ENCODE data around the gene KASH5.

The KASH5 gene

GRCh38 chr19:49348305-49349189, 39.5 kb upstream of the KASH5 start:
- Mint-ChIP-seq H3K4me1 (peaks cover 12% of the 10 kb centered on the region), H3K9me3 (no peaks in the 10 kb centered on the region), H3K27ac (ENCODE audit: low read depth) (no peak overlapping the region), H3K36me3 (ENCODE audit: insufficient read depth) (peaks cover 2% of the 10 kb centered on the region), H3K27me3 (peaks cover 30% of the 10 kb centered on the region), H3K4me3 (no peak overlapping the region)
- ATAC-seq (replicated peaks; ENCODE audit: extremely low read depth, poor library complexity, severe bottlenecking) (no peak), DNase-seq (ENCODE audit: low spot score in 2 of 2) (no peak)

- H3K4me1 Mint-ChIP-seq = peaks cover 10% of the 10 kb centered on the region
- H3K27me3 Mint-ChIP-seq = peaks cover 40% of the 10 kb centered on the region
- no peaks in the 10 kb centered on the region for H3K9me3 Mint-ChIP-seq
- no peak overlapping the region for H3K27ac Mint-ChIP-seq (ENCODE audit: low read depth)
- DNase-seq (ENCODE audit: low spot score in 2 of 2) (no peak), ATAC-seq (replicated peaks; ENCODE audit: extremely low read depth, poor library complexity, severe bottlenecking) (no peak)
- peaks cover 2% of the 10 kb centered on the region for H3K36me3 Mint-ChIP-seq (ENCODE audit: insufficient read depth)
- H3K4me3 Mint-ChIP-seq = no peak overlapping the region
Measured at GRCh38 chr19:49349567-49349966, 38.5 kb upstream of the KASH5 start.

GRCh38 chr19:49355909-49356353, 32.1 kb upstream of the KASH5 start:
- H3K9me3 Mint-ChIP-seq = no peaks in the 10 kb centered on the region
- H3K27me3 Mint-ChIP-seq = peaks cover 67% of the 10 kb centered on the region
- no peak overlapping the region for H3K4me3 Mint-ChIP-seq
- peaks cover 15% of the 10 kb centered on the region for H3K4me1 Mint-ChIP-seq
- H3K36me3 Mint-ChIP-seq (ENCODE audit: insufficient read depth) = peaks cover 1% of the 10 kb centered on the region
- no peak for DNase-seq (ENCODE audit: low spot score in 2 of 2)
- H3K27ac Mint-ChIP-seq (ENCODE audit: low read depth) = no peak overlapping the region
- no peak for ATAC-seq (replicated peaks; ENCODE audit: extremely low read depth, poor library complexity, severe bottlenecking)

DNA sequence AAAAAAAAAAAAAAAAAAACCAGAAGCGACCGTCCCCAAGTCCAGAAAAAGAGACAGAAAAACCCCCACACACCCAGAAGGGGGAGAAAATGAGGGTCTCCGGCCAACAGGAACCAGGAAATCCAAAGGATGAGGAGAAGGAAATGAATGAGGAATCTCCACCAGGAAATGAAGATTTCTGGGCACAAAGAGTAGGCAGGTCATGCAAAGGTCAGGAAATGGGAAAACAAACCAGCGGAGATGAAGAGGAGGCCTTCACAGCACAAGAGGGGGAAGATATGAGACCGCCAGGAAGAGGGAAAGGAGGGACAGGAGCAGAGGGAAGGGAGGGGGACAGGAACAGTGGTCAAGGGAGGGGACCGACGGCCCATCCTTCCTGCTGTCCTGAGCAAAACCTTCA, 31.7 kb upstream of the KASH5 start:
- H3K36me3 Mint-ChIP-seq (ENCODE audit: insufficient read depth) = peaks cover 3% of the 10 kb centered on the region
- no peak overlapping the region for H3K4me3 Mint-ChIP-seq
- DNase-seq (ENCODE audit: low spot score in 2 of 2) (no peak), ATAC-seq (replicated peaks; ENCODE audit: extremely low read depth, poor library complexity, severe bottlenecking) (no peak)
- H3K27ac Mint-ChIP-seq (ENCODE audit: low read depth) = no peak overlapping the region
- H3K4me1 Mint-ChIP-seq = peaks cover 15% of the 10 kb centered on the region
- peaks cover 62% of the 10 kb centered on the region for H3K27me3 Mint-ChIP-seq
- no peaks in the 10 kb centered on the region for H3K9me3 Mint-ChIP-seq

GRCh38 chr19:49357186-49357585, 30.9 kb upstream of the KASH5 start:
- ATAC-seq (replicated peaks; ENCODE audit: extremely low read depth, poor library complexity, severe bottlenecking) (no peak), DNase-seq (ENCODE audit: low spot score in 2 of 2) (no peak)
- H3K27me3 Mint-ChIP-seq = peaks cover 54% of the 10 kb centered on the region
- no peak overlapping the region for H3K27ac Mint-ChIP-seq (ENCODE audit: low read depth)
- H3K4me3 Mint-ChIP-seq = no peak overlapping the region
- H3K9me3 Mint-ChIP-seq = no peaks in the 10 kb centered on the region
- peaks cover 3% of the 10 kb centered on the region for H3K36me3 Mint-ChIP-seq (ENCODE audit: insufficient read depth)
- H3K4me1 Mint-ChIP-seq = peaks cover 15% of the 10 kb centered on the region

DNA sequence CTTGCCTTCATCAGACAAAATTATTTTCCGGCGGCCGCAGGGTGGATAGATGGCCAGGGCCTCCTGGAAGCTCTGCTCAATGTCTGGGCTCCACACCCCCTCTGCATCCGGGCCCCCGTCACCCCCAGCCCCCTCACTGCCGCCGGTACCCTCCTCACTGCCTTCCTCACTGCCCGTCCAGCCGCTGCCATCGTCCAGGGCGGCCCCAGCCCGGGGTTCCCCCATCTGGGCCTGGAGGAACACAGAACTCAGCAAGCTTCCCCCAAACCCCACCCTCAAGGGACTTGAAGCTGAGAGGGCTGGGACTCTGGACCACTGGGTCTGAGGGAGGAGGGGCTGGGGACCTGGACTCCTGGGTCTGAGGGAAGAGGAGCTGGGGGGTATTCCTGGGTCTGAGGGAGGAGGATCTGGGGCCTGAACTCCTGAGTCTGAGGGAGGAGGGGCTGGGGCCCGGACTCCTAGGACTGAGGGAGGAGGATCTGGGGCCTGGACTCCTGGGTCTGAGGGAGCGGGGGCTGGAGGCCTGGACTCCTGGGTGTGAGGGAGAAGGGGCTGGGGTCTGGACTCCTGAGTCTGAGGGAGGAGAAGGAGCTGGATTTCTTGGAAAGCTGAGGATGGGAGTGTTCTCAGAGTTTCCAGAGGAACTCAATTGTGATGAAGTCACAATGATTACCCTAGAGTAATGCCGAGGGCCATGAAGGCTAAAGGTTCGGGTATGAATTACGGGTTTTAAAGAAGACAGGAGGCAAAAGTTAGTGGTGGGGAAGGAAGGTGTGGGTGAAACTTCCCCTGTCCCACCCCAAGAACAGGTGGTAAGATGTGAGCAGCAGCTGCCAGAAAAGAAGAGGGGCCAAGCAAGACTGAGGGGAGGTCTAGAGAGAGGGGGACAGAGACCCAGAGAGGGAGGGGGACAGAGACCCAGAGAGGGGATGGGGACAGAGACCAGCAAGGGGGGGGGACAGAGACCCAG, 27.9 kb upstream of the KASH5 start:
- H3K36me3 Mint-ChIP-seq (ENCODE audit: insufficient read depth) = peaks cover 3% of the 10 kb centered on the region
- DNase-seq (ENCODE audit: low spot score in 2 of 2) (no peak), ATAC-seq (replicated peaks; ENCODE audit: extremely low read depth, poor library complexity, severe bottlenecking) (no peak)
- H3K9me3 Mint-ChIP-seq = no peaks in the 10 kb centered on the region
- no peak overlapping the region for H3K4me3 Mint-ChIP-seq
- H3K27ac Mint-ChIP-seq (ENCODE audit: low read depth) = no peak overlapping the region
- peaks cover 25% of the 10 kb centered on the region for H3K27me3 Mint-ChIP-seq
- H3K4me1 Mint-ChIP-seq = peaks cover 15% of the 10 kb centered on the region

GRCh38 chr19:49361438-49362047, 26.5 kb upstream of the KASH5 start:
- H3K4me1 Mint-ChIP-seq = peaks cover 6% of the 10 kb centered on the region

GRCh38 chr19:49362048-49362928, 25.8 kb upstream of the KASH5 start, which contains the start of gene TEAD2:
Gene TEAD2 (minus strand): TSS chr19:49362416. CDS start chr19:49360075, 2,341 bp downstream.
- H3K36me3 Mint-ChIP-seq (ENCODE audit: insufficient read depth) = peaks cover 2% of the 10 kb centered on the region
- ATAC-seq (replicated peaks; ENCODE audit: extremely low read depth, poor library complexity, severe bottlenecking) = no peak
- peaks cover 6% of the 10 kb centered on the region for H3K4me1 Mint-ChIP-seq
- H3K4me3 Mint-ChIP-seq = no peak within 1 kb of the TSS
- peak within 1 kb of the TSS; percentile 46 for H3K27ac Mint-ChIP-seq (ENCODE audit: low read depth)
- H3K9me3 Mint-ChIP-seq = no peaks in the 10 kb centered on the region
- no peak for DNase-seq (ENCODE audit: low spot score in 2 of 2)
- peaks cover 3% of the 10 kb centered on the region for H3K27me3 Mint-ChIP-seq

More at GRCh38 chr19:49361438-49362047, 26.5 kb upstream of the KASH5 start:
- no peak overlapping the region for H3K4me3 Mint-ChIP-seq
- no peak for DNase-seq (ENCODE audit: low spot score in 2 of 2)
- no peaks in the 10 kb centered on the region for H3K9me3 Mint-ChIP-seq
- ATAC-seq (replicated peaks; ENCODE audit: extremely low read depth, poor library complexity, severe bottlenecking) = no peak
- H3K27ac Mint-ChIP-seq (ENCODE audit: low read depth) = peak overlapping the region; percentile 46
- peaks cover 2% of the 10 kb centered on the region for H3K36me3 Mint-ChIP-seq (ENCODE audit: insufficient read depth)
- peaks cover 11% of the 10 kb centered on the region for H3K27me3 Mint-ChIP-seq

- no peak overlapping the region for H3K27ac Mint-ChIP-seq (ENCODE audit: low read depth)
- no peaks in the 10 kb centered on the region for H3K27me3 Mint-ChIP-seq
- peaks cover 6% of the 10 kb centered on the region for H3K4me1 Mint-ChIP-seq
- DNase-seq (ENCODE audit: low spot score in 2 of 2) (no peak), ATAC-seq (replicated peaks; ENCODE audit: extremely low read depth, poor library complexity, severe bottlenecking) (no peak)
- H3K36me3 Mint-ChIP-seq (ENCODE audit: insufficient read depth) = peaks cover 2% of the 10 kb centered on the region
- no peak overlapping the region for H3K4me3 Mint-ChIP-seq
- no peaks in the 10 kb centered on the region for H3K9me3 Mint-ChIP-seq
Measured at GRCh38 chr19:49362929-49363267, 25.2 kb upstream of the KASH5 start.

- Mint-ChIP-seq H3K4me1 (peaks cover 6% of the 10 kb centered on the region), H3K27me3 (no peaks in the 10 kb centered on the region), H3K9me3 (no peaks in the 10 kb centered on the region), H3K36me3 (ENCODE audit: insufficient read depth) (peaks cover 2% of the 10 kb centered on the region), H3K27ac (ENCODE audit: low read depth) (no peak within 1 kb of the TSS), H3K4me3 (no peak within 1 kb of the TSS)
- peak; percentile 40 to 55 for DNase-seq (ENCODE audit: low spot score in 2 of 2)
- ATAC-seq (replicated peaks; ENCODE audit: extremely low read depth, poor library complexity, severe bottlenecking) = peak; percentile 68
Measured at GRCh38 chr19:49363268-49364082, 24.6 kb upstream of the KASH5 start, which contains the start of gene DKKL1. Gene DKKL1 (plus strand): TSS chr19:49363877. CDS start chr19:49363999, 122 bp downstream.
